HepG2 (cell line): ENCODE results near the gene KBTBD3. TPM values are rescaled to one million over a fixed set of nuclear protein-coding genes. Genes with fewer than 3 reads are reported as not detected.
A peak's percentile ranks its signal among the peaks of the same experiment; 100 is the strongest.

ENCODE experiments used
- AGO1 ChIP-seq: fragments of 200-400 bp; formaldehyde crosslinking; IDR thresholded peaks from 2 replicates; pipeline ENCODE4 v1.6.1; 2017; ENCODE audit warnings: mild to moderate bottlenecking, low read depth, low read length, moderate library complexity; ENCODE audit not compliant: poor library complexity, severe bottlenecking
- BORCS8-MEF2B ChIP-seq: sonication (generic); formaldehyde crosslinking; IDR thresholded peaks from 2 replicates; pipeline ENCODE4 v1.8.0; 2022; ENCODE audit warnings: mild to moderate bottlenecking, missing genetic modification reagents
- DRAP1 ChIP-seq: IDR thresholded peaks from 2 replicates; pipeline ENCODE4 v1.6.1; 2016; ENCODE audit warnings: missing genetic modification reagents, missing compliant biosample characterization
- HNF4G ChIP-seq, 2 experiments: sonication (generic) in 1 of 2; formaldehyde crosslinking in 1 of 2; IDR thresholded peaks; 2 replicates each; pipeline versions ENCODE4 v1.4.0 to v1.6.1; 2011 to 2020; ENCODE audit warnings: borderline replicate concordance in 2 of 2, low read depth in 2 of 2, mild to moderate bottlenecking in 2 of 2, low read length in 1 of 2, missing genetic modification reagents in 1 of 2, moderate library complexity in 1 of 2
- HOXA3 ChIP-seq: sonication (generic); formaldehyde crosslinking; IDR thresholded peaks from 2 replicates; pipeline ENCODE4 v1.5.0; 2020; ENCODE audit warnings: missing genetic modification reagents
- IKZF4 ChIP-seq: sonication (generic); formaldehyde crosslinking; IDR thresholded peaks from 2 replicates; pipeline ENCODE4 v1.5.1; 2020; ENCODE audit warnings: borderline replicate concordance, mild to moderate bottlenecking, low read depth, missing genetic modification reagents; ENCODE audit errors: not compliant biosample characterization
- MED13 ChIP-seq: sonication (generic); formaldehyde crosslinking; IDR thresholded peaks from 2 replicates; pipeline ENCODE4 v1.5.0; 2020; ENCODE audit warnings: missing genetic modification reagents
- SALL1 ChIP-seq: sonication (generic); formaldehyde crosslinking; IDR thresholded peaks from 2 replicates; pipeline ENCODE4 v1.8.0; 2022; ENCODE audit warnings: mild to moderate bottlenecking, missing genetic modification reagents
- SNAPC2 ChIP-seq: sonication (generic); formaldehyde crosslinking; IDR thresholded peaks from 2 replicates; pipeline ENCODE4 v1.8.1; 2022; ENCODE audit warnings: mild to moderate bottlenecking, missing genetic modification reagents
- USF2 ChIP-seq, 2 experiments: sonication (generic) in 1 of 2; formaldehyde crosslinking in 1 of 2; IDR thresholded peaks; 2 replicates each; pipeline versions ENCODE4 v1.5.1 to v1.6.1; 2011 to 2020; ENCODE audit warnings: borderline replicate concordance in 1 of 2, low read depth in 1 of 2, low read length in 1 of 2, mild to moderate bottlenecking in 1 of 2, missing genetic modification reagents in 1 of 2, moderate library complexity in 1 of 2
- XRCC5 ChIP-seq: fragments of 200-400 bp; formaldehyde crosslinking; optimal IDR thresholded peaks from 2 replicates; pipeline ENCODE3; 2017; ENCODE audit warnings: mild to moderate bottlenecking, low read length
- YEATS4 ChIP-seq: sonication (generic); formaldehyde crosslinking; IDR thresholded peaks from 2 replicates; pipeline ENCODE4 v1.4.0; 2020; ENCODE audit warnings: missing genetic modification reagents, borderline replicate concordance
- ZNF24 ChIP-seq: fragments of 450-650 bp; IDR thresholded peaks from 2 replicates; pipeline ENCODE4 v1.6.1; 2017; ENCODE audit warnings: antibody characterized with exemption, mild to moderate bottlenecking
- ZNF274 ChIP-seq: sonication (generic); formaldehyde crosslinking; IDR thresholded peaks from 2 replicates; pipeline ENCODE4 v1.5.1; 2020; ENCODE audit warnings: mild to moderate bottlenecking, missing genetic modification reagents
- ZNF281 ChIP-seq: sonication (generic); formaldehyde crosslinking; IDR thresholded peaks from 2 replicates; pipeline ENCODE4 v1.4.0; 2020; ENCODE audit warnings: missing genetic modification reagents, borderline replicate concordance
- ZNF329 ChIP-seq: sonication (generic); formaldehyde crosslinking; IDR thresholded peaks from 2 replicates; pipeline ENCODE4 v1.9.0; 2021; ENCODE audit warnings: low read depth, mild to moderate bottlenecking, missing genetic modification reagents
- ZNF530 ChIP-seq: sonication (generic); formaldehyde crosslinking; IDR thresholded peaks from 2 replicates; pipeline ENCODE4 v1.5.0; 2020; ENCODE audit warnings: low read depth, mild to moderate bottlenecking, missing genetic modification reagents
- ZNF891 ChIP-seq: sonication (generic); formaldehyde crosslinking; IDR thresholded peaks from 2 replicates; pipeline ENCODE4 v1.5.0; 2020; ENCODE audit warnings: mild to moderate bottlenecking, missing genetic modification reagents
- polyA plus RNA-seq, 8 experiments: library from polyadenylated mRNA; depleted of rRNA in 3 of 8; stranded (reverse) in 7 of 8; unstranded in 1 of 8; fragments of >200 nt; fragmentation: Illumina TruSeq in 4 of 8; extraction: Trizol in 4 of 8; gene quantifications; 2 replicates each; pipeline versions ENCODE4 v1.2.1 to v1.2.3, GENCODE V29; 2011 to 2016; ENCODE audit warnings: low read depth in 4 of 8, missing spikeins in 1 of 8, mixed read lengths in 1 of 8; ENCODE audit not compliant: insufficient read depth in 1 of 8
- total RNA-seq, 5 experiments: library from RNA; depleted of rRNA; stranded (reverse); fragments of >200 nt; fragmentation: Illumina TruSeq; extraction: Trizol; gene quantifications; 2 replicates each; pipeline ENCODE4 v1.2.3, GENCODE V29; 2016; ENCODE audit warnings: low read depth in 1 of 5
- TF ChIP-seq, protein P1 (sequence below): sonication (generic); formaldehyde crosslinking; IDR thresholded peaks from 2 replicates; pipeline ENCODE4 v1.9.0; 2022; ENCODE audit warnings: missing genetic modification reagents, mild to moderate bottlenecking, borderline replicate concordance

The KBTBD3 gene
- total and polyA plus RNA-seq, 2 of the 13 experiments (the other 11 are each of a cell fraction or from before 2014, with no cell fraction given), result 1.8 to 7.4 TPM

DNA sequence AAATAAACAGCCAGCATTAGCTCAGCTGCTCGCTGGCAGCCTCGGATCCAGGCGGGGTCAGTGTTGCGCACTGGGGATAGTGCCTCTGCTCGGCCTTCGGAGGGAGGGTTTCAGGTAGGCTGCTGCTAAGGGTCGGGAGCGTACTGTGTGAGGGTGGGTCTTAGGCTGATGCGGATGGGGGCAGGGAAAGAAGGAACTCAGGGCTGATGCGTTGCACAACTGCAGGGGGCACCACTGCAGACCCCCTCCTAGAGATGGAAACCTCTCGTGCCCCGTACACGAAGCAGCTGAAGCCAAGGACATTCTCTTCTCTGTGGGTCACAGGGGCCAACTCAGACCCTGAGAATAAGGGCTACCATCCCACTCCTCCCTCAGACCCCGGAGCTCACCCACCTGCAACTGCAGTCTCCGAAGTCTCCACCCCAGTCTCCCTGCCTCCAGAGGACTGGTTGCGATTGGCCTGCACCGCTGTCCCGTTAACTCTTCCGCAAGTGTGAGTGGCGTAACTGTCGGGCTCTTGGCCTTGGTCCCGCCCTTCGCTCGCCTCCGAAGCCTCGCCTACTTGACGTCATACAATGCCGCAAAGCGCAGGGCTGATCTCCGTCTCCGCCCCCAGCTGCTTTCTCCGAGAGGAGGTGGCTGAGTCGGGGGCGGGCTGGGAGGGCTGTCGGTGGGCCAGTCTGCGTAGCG lies at the start of gene KBTBD3 (continued):
- TF ChIP-seq ZNF281 (CRISPR knock-in tag) (peak; percentile 92), ZNF530 (CRISPR knock-in tag) (no peak), BORCS8-MEF2B (CRISPR knock-in tag) (peak; percentile 71; the same call in 1 of the 2 replicates), ZNF24 (0 out of 2 replicates have a peak, but pooled peaks have one; percentile 6), DRAP1 (CRISPR knock-in tag) (peak; percentile 67), XRCC5 (peak; percentile 94), HNF4G (IDR thresholded peaks at IDR 0.05; ENCODE audit: borderline replicate concordance, low read depth, low read length) (no peak), HNF4G (CRISPR knock-in tag; IDR thresholded peaks at IDR 0.05; ENCODE audit: borderline replicate concordance, low read depth) (0 out of 2 replicates have a peak, but pooled peaks have one; percentile 46), ZNF329 (CRISPR knock-in tag) (0 out of 2 replicates have a peak, but pooled peaks have one; percentile 75), MED13 (CRISPR knock-in tag) (no peak; the same call in 1 of the 2 replicates), YEATS4 (CRISPR knock-in tag) (no peak; the same call in 1 of the 2 replicates), ZNF891 (CRISPR knock-in tag) (peak; percentile 61; the same call in 1 of the 2 replicates), AGO1 (no peak), USF2 (IDR thresholded peaks at IDR 0.05; ENCODE audit: low read depth, low read length) (no peak), USF2 (CRISPR knock-in tag; IDR thresholded peaks at IDR 0.05; ENCODE audit: borderline replicate concordance) (no peak), IKZF4 (CRISPR knock-in tag) (peak; percentile 63), HOXA3 (peak; percentile 75), SNAPC2 (CRISPR knock-in tag) (0 out of 2 replicates have a peak, but pooled peaks have one; percentile 59), ZNF274 (CRISPR knock-in tag) (peak; percentile 48; the same call in 1 of the 2 replicates), SALL1 (CRISPR knock-in tag) (no peak; the same call in 1 of the 2 replicates)
- TF ChIP-seq, protein P1, sequence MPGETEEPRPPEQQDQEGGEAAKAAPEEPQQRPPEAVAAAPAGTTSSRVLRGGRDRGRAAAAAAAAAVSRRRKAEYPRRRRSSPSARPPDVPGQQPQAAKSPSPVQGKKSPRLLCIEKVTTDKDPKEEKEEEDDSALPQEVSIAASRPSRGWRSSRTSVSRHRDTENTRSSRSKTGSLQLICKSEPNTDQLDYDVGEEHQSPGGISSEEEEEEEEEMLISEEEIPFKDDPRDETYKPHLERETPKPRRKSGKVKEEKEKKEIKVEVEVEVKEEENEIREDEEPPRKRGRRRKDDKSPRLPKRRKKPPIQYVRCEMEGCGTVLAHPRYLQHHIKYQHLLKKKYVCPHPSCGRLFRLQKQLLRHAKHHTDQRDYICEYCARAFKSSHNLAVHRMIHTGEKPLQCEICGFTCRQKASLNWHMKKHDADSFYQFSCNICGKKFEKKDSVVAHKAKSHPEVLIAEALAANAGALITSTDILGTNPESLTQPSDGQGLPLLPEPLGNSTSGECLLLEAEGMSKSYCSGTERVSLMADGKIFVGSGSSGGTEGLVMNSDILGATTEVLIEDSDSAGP (CRISPR knock-in tag), result peak; percentile 40
